Panc1 (cell line): Measurements from ENCODE around the gene MOB1A. TPM values are rescaled to one million over a fixed set of nuclear protein-coding genes. Genes with fewer than 3 reads are reported as not detected.

ENCODE experiments used
- ATAC-seq: fragments of 200-7000 bp; cut with Tn5 transposase; 2 replicates; pipeline ENCODE4 v1.9.1; 2020; ENCODE audit warnings: mild to moderate bottlenecking, moderate library complexity
- BruUV-seq: library from RNA; stranded (reverse); fragments of 400-500 nt; replicated peaks from 2 replicates; lab custom pipeline; 2021; lab: Mats Ljungman, UMichigan
- CTCF ChIA-PET: fragments of 300-600 bp; sonication (Branson Sonifier 250); formaldehyde crosslinking; loops from one replicate; lab custom pipeline; 2022; ENCODE audit warnings: antibody characterized with exemption; lab: Charles Lee
- POLR2A ChIA-PET: fragments of 300-600 bp; sonication (Branson Sonifier 250); formaldehyde crosslinking; loops from one replicate; lab custom pipeline; 2022; ENCODE audit warnings: antibody characterized with exemption; lab: Charles Lee
- DNase-seq: peaks from one replicate; pipeline ENCODE4 v3.0.0-alpha.2; 2010; ENCODE audit warnings: low read depth, low spot score
- H3K27ac ChIP-seq: 2 replicates; pipeline ENCODE4 v1.5.1; 2011; ENCODE audit warnings: mild to moderate bottlenecking, low read length, inconsistent platforms
- H3K27me3 ChIP-seq: fragments of 200-500 bp; sonication (Bioruptor generic); 2 replicates; pipeline ENCODE4 v1.6.0; 2014; ENCODE audit warnings: low read length, inconsistent platforms; ENCODE audit not compliant: control insufficient read depth, insufficient read depth
- H3K36me3 ChIP-seq: fragments of 200-500 bp; sonication (Bioruptor generic); 2 replicates; pipeline ENCODE4 v1.5.1; 2014; ENCODE audit warnings: inconsistent platforms, mild to moderate bottlenecking, low read length, moderate library complexity; ENCODE audit not compliant: control insufficient read depth, insufficient read depth
- H3K4me1 ChIP-seq: 2 replicates; pipeline ENCODE4 v1.5.1; 2011; ENCODE audit warnings: inconsistent platforms, mild to moderate bottlenecking, low read length, moderate library complexity; ENCODE audit not compliant: control insufficient read depth, insufficient read depth
- H3K4me3 ChIP-seq, 2 experiments: 2 replicates each; pipeline ENCODE4 v1.5.1; 2011 to 2012; ENCODE audit warnings: low read depth in 2 of 2, low read length in 2 of 2, mild to moderate bottlenecking in 2 of 2, inconsistent platforms in 1 of 2, moderate library complexity in 1 of 2
- H3K9me3 ChIP-seq: fragments of 200-500 bp; sonication (Bioruptor generic); 2 replicates; pipeline ENCODE4 v1.5.1; 2014; ENCODE audit warnings: low read depth, mild to moderate bottlenecking, inconsistent platforms, low read length, moderate library complexity; ENCODE audit not compliant: control insufficient read depth, insufficient read depth
- POLR2AphosphoS5 ChIP-seq: IDR thresholded peaks from 2 replicates; pipeline ENCODE4 v1.6.1; 2012; ENCODE audit warnings: mild to moderate bottlenecking, low read depth, low read length, moderate library complexity
- SIN3A ChIP-seq: IDR thresholded peaks from 2 replicates; pipeline ENCODE4 v1.6.1; 2012; ENCODE audit warnings: low read depth, mild to moderate bottlenecking, low read length, moderate library complexity, borderline replicate concordance; ENCODE audit not compliant: insufficient read depth
- TCF7L2 ChIP-seq: IDR thresholded peaks from 2 replicates; pipeline ENCODE4 v1.6.1; 2011; ENCODE audit warnings: mild to moderate bottlenecking, low read depth, low read length, inconsistent platforms
- in situ Hi-C: cut with HindIII; loops from 2 replicates; pipeline ENCODE4 v1.10.0; 2016; ENCODE audit warnings: low sequenced_read_pairs, low pct_unique_long_range_greater_than_20kb
- intact Hi-C: fragments of 100-400 bp; cut with micrococcal nuclease; formaldehyde crosslinking; loops from one replicate; pipeline ENCODE4 v1.10.0; 2022; ENCODE audit not compliant: unreplicated experiment
- total RNA-seq: library from RNA; stranded (reverse); gene quantifications from one replicate; pipeline ENCODE4 v1.2.1, GENCODE V29; 2021; ENCODE audit not compliant: unreplicated experiment
- TF ChIP-seq, protein P1 (sequence below), 2 experiments: IDR thresholded peaks; 2 replicates each; pipeline ENCODE4 v1.6.1; 2011 to 2012; ENCODE audit warnings: low read depth in 2 of 2, control low read depth in 1 of 2, low read length in 1 of 2, mild to moderate bottlenecking in 1 of 2, moderate library complexity in 1 of 2; ENCODE audit not compliant: insufficient read depth in 1 of 2
- TF ChIP-seq, protein P2 (sequence below): fragments of 450-650 bp; IDR thresholded peaks from 2 replicates; pipeline ENCODE4 v1.5.1; 2017; ENCODE audit warnings: mild to moderate bottlenecking

Gene MOB1A
- total RNA-seq, 1 experiment from 2014 or later = 184 TPM

DNA sequence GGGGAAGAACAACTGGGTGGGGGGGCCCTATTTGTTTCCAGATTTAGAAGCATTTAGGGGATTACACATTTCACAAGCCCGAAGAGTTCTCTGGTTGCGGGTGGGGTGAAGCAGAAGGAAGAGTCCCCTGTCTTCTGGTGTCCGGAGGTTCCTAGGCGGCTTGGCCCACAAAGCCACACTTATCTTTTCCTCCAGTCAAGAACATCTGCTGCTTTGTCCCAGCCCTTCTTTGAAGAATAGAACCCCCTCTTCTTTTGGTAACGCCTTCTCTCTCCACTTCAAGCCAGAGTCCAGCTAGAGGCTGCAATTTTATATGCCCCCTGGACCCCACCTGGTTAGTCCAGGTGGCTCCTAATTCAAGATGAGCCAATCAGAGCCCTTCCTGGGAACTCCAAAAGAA, 46.8 kb downstream of the MOB1A start:
- Histone ChIP-seq H3K4me3 (no peak overlapping the region), H3K4me1 (no peaks in the 10 kb centered on the region), H3K27ac (no peak overlapping the region), H3K27me3 (no peaks in the 10 kb centered on the region), H3K9me3 (no peaks in the 10 kb centered on the region), H3K36me3 (no peaks in the 10 kb centered on the region)
- BruUV-seq = no TSS peak
- POLR2A ChIA-PET = no interaction called here
- CTCF ChIA-PET = interaction anchor here (0.6 kb wide), 2 partner anchors 14 to 175 kb away, joined by 4 to 7 read pairs; no protein-coding TSS in a partner anchor
- ATAC-seq (no peak), DNase-seq (no peak)
- in situ Hi-C loops (no loop called here), intact Hi-C loops (loop anchor here (10.0 kb wide), 1 partner anchor 127 kb away; no protein-coding TSS in a partner anchor)
- TF ChIP-seq, protein P1, sequence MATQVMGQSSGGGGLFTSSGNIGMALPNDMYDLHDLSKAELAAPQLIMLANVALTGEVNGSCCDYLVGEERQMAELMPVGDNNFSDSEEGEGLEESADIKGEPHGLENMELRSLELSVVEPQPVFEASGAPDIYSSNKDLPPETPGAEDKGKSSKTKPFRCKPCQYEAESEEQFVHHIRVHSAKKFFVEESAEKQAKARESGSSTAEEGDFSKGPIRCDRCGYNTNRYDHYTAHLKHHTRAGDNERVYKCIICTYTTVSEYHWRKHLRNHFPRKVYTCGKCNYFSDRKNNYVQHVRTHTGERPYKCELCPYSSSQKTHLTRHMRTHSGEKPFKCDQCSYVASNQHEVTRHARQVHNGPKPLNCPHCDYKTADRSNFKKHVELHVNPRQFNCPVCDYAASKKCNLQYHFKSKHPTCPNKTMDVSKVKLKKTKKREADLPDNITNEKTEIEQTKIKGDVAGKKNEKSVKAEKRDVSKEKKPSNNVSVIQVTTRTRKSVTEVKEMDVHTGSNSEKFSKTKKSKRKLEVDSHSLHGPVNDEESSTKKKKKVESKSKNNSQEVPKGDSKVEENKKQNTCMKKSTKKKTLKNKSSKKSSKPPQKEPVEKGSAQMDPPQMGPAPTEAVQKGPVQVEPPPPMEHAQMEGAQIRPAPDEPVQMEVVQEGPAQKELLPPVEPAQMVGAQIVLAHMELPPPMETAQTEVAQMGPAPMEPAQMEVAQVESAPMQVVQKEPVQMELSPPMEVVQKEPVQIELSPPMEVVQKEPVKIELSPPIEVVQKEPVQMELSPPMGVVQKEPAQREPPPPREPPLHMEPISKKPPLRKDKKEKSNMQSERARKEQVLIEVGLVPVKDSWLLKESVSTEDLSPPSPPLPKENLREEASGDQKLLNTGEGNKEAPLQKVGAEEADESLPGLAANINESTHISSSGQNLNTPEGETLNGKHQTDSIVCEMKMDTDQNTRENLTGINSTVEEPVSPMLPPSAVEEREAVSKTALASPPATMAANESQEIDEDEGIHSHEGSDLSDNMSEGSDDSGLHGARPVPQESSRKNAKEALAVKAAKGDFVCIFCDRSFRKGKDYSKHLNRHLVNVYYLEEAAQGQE (IDR thresholded peaks at IDR 0.05; ENCODE audit: insufficient read depth in 1 of 2, low read depth in 2 of 2, low read length in 1 of 2) = no peak
- TF ChIP-seq SIN3A (no peak), POLR2AphosphoS5 (no peak), TCF7L2 (no peak)
- TF ChIP-seq, protein P2, sequence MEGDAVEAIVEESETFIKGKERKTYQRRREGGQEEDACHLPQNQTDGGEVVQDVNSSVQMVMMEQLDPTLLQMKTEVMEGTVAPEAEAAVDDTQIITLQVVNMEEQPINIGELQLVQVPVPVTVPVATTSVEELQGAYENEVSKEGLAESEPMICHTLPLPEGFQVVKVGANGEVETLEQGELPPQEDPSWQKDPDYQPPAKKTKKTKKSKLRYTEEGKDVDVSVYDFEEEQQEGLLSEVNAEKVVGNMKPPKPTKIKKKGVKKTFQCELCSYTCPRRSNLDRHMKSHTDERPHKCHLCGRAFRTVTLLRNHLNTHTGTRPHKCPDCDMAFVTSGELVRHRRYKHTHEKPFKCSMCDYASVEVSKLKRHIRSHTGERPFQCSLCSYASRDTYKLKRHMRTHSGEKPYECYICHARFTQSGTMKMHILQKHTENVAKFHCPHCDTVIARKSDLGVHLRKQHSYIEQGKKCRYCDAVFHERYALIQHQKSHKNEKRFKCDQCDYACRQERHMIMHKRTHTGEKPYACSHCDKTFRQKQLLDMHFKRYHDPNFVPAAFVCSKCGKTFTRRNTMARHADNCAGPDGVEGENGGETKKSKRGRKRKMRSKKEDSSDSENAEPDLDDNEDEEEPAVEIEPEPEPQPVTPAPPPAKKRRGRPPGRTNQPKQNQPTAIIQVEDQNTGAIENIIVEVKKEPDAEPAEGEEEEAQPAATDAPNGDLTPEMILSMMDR = no peak

DNA sequence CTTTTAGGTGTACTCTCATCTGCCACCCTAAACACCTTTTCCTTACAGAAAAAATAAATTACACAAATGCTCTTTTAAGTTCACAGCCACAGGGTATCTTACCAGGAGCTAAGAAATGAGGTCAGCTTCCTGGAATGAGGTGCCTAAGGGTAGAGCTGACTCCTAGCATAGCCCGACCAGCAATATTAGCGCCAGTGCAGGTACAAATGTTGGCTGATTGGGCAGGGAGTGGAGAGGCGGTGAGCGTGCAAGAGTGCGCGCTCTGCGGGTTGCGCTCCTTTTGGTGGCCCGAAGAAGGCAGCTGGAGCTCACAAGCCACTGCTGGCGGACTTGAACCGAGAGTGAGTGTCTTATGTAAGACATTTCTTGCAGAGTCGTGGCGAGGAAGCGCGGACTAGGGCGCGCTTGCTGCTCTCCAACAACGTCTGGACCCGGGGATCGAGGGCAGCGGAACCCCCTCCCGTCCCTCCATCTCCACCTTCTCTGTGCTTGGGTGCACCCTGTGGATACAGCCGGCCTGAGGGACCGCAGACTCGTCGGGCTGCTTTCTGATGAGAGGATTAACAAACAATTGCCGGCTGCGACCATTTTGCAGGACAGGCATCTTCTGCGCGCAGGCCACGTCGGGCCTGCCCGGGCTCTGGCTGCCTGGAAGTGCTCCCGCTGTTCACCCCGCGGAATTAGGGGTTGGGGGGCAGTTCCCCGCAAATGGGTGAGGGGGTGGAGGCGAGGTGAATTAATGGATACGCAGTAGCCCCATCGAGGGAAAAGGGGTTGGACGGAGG, 48.3 kb downstream of the MOB1A start:
- no peaks in the 10 kb centered on the region for H3K27me3 ChIP-seq
- ATAC-seq = peak; percentile 66; the same call in 1 of the 2 replicates
- in situ Hi-C loops (no loop called here), intact Hi-C loops (loop anchor here (10.0 kb wide), 1 partner anchor 126 kb away; no protein-coding TSS in a partner anchor)
- H3K36me3 ChIP-seq = no peaks in the 10 kb centered on the region
- no TSS peak for BruUV-seq
- no peak overlapping the region for H3K27ac ChIP-seq
- DNase-seq = no peak
- no peak overlapping the region for H3K4me3 ChIP-seq
- H3K4me1 ChIP-seq = no peaks in the 10 kb centered on the region
- CTCF ChIA-PET = interaction anchor here (0.7 kb wide), 2 partner anchors 29 to 297 kb away, joined by 5 read pairs; no protein-coding TSS in a partner anchor
- TF ChIP-seq POLR2AphosphoS5 (no peak), SIN3A (no peak), TCF7L2 (no peak)
- TF ChIP-seq, protein P1 (IDR thresholded peaks at IDR 0.05; ENCODE audit: insufficient read depth in 1 of 2, low read depth in 2 of 2, low read length in 1 of 2) = no peak
- TF ChIP-seq, protein P2 = no peak
- no peaks in the 10 kb centered on the region for H3K9me3 ChIP-seq
- POLR2A ChIA-PET = no interaction called here
